ENCODE data around the gene MTERF2.
A peak's percentile ranks its signal among the peaks of the same experiment; 100 is the strongest.
"Not testable (repeated sequence)": the region's sequence is repeated elsewhere in the genome, so short reads cannot be mapped to it uniquely, and the experiment has no call there.

MTERF2 gene, protein sequence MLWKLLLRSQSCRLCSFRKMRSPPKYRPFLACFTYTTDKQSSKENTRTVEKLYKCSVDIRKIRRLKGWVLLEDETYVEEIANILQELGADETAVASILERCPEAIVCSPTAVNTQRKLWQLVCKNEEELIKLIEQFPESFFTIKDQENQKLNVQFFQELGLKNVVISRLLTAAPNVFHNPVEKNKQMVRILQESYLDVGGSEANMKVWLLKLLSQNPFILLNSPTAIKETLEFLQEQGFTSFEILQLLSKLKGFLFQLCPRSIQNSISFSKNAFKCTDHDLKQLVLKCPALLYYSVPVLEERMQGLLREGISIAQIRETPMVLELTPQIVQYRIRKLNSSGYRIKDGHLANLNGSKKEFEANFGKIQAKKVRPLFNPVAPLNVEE

DNA sequence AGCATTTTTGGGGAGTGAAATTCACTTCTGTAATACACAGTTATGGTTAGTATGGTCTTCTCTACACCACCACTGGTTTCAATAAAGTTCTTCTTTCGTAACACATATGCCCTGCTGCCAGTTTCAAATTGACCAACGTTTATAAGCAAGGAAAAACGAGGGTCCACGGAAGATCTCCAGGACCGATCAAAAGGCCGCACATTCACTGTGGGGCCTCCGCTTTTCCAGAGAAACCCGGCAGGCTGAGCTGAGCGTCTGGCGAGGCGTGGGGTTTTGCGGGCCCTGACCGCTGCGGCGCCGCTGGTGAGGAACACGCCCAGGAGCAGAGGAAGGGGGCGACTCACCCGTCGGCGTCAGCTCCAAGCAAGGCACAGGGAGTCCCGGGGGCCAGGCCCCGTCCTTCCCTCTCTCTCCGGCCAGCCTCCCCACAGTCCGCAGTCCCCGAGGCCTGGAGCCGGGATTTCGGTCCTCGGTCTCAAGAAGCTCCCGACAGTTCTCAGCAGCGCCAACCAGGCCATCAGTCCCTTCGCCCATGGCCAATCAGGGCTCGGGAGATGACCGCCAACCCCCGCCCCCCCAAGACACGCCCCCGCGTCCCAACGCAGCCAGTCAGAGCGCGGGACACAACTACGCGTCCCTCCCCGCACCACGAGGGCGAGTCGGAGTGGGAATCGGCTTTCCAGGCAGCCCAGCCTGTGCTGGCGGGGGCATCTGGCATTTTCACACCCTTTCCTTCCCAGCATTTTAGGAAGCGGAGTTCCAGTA, at the start of gene MTERF2:
TSS of gene MTERF2 (minus strand) at position 522 of the 765 bp plus-strand sequence. CDS start 8,432 bp downstream, outside the sequence.
- peak; percentile 58 for DNase-seq

DNA sequence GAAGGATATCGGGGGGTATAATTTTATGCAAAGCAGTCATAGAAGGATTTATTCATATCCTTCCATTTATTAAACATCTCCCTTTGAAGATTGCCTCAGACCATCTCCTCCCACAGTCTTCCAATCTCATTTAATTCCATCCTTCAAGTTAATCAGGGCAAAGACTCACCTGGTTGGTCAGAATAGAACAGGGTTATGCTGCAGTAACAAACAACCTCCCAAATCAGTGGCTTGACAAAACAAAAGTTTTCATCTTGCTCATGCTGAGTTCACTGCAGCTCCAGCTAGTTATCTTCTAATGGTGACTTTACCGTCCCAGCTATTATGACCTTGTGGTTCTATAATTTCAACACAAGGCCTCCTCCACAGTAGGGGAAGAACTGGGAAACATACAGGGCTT, 48.8 kb upstream of the MTERF2 start:
- no peak for DNase-seq

DNA sequence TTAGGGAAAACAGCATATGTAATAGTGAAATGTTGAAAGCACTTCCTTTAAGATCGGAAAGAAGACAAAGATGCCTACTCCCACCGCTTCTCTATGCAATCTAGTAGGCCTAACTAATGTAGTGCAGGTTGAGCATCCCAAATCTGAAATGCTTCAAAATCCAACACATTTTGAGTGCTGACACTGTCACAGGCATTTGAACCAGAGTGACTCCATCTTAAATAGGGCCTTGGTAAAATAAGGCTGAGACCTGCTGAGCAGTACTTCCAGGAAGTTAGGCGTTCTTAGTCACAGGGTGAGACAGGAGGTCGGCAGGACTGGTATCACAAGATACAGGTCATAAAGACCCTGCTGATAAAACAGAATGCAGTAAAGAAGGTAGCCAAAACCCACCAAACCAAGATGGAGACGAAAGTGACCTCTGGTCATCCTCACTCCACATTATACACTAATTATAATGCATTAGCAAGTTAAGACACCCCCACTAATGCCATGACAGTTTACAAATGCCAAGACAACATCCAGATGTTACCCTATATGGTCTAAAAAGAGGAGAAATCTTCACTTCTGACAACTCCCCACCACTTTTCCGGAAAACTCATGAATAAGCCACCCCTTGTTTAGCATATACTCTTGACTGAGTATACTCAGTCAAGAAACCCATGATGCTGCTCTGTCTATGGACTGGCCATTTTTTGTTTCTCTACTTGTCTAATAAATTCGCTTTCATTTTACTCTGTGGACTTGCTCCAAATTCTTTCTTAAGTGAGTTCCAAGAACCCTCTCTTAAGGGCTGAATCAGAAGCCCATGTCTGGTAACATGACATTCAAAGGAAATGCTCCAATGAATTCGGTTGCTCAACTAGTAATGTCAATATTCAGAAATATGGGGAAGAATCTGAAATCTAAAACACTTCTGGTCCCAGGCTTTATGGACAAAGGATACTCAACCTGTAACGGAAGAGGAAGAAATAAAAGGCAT, 47.1 kb upstream of the MTERF2 start:
- no peak for DNase-seq

DNA sequence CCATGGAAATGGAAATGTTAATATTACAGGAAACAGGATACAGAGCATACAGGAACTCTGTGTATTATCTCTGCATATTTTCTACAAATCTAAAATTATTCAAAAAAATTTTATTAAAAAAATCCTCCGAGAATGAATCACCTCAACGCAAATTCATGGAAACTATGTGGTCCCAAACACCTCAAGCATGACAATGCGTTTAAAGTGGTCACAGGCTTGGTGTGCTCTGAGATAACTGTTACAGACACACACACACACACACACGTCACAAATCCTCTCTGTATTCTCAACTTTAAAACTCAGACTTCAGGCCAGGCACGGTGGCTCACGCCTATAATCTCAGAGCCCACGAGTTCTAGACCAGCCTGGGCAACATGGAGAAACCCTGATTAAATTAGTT, 45.3 kb upstream of the MTERF2 start:
- DNase-seq: no peak

DNA sequence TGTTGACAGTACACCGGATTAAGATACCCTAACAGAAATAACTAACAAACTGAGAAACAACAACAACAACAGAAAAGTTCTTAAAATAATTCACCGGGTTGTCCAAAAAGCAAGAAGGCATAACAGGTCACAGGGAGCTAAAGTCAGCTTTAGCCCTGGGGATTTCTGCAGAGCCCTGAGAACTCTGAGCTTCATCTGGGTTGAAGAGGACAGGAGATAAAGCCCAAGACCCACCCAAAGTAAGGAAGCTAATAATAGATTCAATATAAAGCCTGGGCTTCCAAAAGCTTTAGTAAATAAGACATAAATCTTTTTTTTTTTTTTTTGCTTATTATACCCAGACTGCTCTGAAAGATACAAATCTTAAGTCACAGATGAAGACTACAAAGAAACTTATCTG, 44.1 kb upstream of the MTERF2 start:
- no peak for DNase-seq

DNA sequence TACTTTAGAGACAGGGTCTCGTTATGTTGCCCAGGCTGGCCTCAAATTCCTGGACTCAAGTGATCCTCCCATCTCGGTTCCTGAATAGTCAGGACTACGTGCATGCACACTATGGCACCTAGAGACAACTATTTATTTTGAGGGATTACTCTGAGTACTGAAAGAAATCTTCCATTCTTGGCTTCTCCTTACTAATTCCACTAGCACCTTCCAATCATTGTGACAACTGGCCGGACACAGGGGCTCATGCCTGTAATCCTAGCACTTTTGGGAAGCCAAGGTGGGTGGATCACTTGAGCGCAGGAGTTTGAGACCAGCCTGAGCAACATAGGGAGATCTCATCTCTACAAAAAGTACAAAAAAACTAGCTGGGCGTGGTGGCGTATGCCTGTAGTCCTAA, 42.1 kb upstream of the MTERF2 start:
- DNase-seq: no peak

DNA sequence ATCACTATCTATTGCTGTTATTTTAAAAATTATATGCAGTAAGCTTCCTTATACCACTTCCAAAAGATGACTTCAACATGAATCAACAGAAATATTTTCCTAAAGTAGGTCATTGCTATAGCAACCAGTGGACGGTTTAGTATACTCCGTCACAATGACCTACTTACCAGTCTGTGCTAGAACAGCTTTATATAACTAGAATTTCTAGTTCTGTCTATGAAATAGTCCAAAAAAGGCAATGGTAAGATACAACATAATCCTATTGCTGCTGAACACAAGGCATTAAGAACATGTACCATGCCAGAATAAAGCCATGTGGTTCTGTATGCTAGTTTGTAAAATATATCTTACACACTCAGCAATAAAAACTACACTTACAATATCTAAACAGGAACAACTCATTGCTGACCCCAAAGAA, 40.7 kb upstream of the MTERF2 start:
- DNase-seq: no peak

DNA sequence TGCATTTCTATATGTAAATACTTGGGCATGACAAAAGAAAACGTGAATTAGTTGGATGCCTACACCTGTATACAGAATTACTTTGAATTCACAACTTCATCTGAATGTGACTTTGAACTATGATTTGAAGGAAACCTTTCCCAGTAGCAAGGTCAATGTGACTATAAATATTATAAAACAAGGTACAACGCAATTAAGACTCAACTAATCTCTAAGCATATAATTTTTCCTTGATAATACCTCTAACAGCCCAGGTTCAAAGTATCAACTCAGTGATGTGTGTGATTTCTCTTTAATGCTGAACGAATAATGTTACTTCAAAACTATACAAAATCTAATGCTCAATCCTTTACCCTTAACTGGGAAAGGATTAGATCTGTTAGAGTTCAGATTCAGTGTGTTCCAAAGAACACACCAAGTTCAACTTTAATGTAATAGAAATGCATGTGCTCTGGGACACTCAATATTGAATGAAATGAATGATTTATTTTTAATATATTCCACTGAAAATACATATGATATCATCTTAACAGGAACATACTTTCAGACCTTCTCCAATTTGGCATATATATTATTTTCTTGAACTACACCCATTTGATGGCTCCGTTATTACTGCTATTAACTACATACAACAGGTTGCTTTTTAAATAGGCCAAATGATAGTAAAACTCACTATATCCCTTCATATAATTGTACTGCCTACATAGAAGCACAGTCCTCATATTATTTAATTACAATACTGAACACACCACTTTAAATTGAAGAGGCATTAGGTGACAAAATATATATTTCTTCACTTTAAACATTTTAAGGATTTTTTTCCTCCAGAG, 40.1 kb upstream of the MTERF2 start:
- DNase-seq: no peak

DNA sequence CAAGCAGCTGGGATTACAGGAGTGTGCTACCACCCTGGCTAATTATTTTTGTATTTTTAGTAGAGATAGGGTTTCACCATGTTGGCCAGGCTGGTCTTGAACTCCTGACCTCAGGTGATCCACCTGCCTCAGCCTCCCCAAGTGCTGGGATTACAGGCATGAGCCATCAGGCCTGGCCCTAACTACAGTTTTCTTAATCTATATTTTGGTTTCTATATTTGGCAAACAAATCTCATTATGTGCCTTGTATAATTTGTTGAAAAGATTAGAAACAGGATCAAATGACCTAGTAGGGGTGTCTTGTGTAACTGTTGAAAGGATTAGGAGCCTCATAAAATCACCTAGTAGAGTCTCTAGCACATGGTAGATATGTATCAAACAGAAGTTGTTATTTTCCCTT, 39.4 kb upstream of the MTERF2 start:
- DNase-seq: not testable (repeated sequence)

DNA sequence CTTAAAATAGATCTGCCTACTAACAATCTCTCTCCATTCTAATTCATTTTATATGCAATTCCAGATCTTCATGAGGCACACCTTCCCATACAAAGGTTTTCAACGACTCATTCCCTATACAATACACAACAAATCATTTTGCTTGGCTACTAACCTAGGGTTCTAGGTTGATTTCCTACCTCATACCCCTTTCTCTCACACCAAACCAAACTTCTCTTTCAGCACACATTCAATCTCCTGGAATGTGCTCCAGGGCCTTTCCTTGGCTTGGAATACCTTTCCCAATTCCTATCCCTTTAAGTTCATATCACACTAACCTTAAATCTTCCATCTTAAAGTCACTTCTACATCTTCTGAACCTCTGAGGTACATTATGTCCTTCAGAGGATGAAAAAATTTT, 38.7 kb upstream of the MTERF2 start:
- DNase-seq: no peak

DNA sequence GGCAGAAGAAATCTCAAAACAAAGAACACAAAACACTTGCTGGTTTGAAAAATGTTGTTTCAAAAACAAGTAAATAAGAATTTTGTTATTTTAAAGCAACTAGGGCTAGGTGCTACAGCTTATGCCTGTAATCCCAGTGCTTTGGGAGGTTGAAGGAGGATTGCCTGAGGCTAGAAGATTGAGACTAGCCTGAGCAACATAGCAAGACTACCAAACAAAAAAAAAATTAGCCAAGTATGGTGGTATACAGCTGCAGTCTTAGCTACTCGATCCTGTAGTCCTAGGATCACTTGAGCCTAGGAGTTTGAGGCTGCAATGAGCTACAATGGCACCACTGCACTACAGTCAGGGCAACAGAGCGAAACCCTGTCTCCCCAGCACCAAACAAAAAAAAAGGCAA, 32.6 kb upstream of the MTERF2 start:
- DNase-seq: no peak

DNA sequence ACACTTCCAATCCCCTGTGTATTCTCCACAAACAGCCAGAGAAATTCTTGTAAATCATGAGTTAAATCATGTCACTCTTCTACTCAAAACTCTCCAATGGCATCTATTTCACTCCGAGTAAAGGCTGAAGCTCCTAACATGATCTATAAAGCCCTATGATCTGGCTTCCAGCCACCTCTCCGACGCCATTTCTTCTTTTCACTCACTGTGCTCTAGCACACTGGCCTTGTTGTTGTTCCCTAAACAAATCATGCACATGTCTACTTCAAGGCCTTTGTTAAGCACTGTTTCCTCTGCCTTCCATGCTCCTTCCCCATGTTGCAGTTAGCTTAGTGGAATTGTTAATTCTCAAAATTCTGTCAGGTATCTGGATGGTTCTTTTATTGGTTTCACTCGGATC, 30.1 kb upstream of the MTERF2 start:
- no peak for DNase-seq

DNA sequence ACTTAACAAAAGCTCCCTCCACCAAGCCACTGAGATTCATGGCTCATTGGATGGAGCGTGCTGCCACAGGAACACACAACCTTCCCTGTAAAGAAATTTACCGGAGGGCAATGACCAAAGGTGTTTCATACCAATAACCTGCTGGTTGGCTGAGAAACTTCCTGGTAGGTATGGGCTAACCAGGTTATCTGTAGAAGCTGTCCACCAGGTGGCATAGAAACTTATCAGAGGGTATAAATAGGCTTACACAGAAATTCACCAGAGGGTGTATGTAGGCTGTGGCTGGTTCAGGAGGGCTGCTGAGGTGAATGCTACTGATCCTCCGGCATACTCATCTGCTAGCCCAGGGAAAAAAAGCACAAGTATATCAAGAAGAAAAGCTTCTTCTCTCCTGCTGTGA, 27.1 kb upstream of the MTERF2 start:
- DNase-seq: no peak

DNA sequence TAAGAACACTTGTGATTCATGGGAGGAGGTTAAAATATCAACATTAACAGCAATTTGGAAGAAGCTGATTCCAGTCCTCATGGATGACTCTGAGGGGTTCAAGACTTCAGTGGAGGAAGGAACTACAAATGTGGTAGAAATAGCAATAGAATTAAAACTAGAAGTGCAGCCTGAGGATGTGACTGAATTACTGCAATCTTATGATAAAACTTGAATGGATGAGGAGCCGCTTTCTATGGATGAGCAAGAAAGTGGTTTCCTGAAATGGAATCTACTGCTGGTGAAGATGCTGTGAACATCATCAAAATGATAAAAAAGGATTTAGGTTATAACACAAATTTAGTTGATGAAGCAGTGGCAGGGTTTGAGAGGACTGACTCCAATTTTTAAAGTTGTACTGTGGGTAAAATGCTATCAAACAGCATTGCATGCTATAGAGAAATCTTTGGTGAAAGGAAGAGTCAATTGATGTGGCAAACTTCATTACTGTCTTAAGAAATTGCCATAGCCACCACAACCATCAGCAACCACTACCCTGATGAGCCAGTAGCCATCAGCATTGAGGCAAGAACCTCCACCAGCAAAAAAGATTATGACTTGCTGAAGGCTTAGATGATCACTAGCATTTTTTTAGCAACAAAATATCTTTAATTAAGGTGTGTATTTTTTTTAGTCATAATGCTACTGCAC, 25.9 kb upstream of the MTERF2 start:
- no peak for DNase-seq

DNA sequence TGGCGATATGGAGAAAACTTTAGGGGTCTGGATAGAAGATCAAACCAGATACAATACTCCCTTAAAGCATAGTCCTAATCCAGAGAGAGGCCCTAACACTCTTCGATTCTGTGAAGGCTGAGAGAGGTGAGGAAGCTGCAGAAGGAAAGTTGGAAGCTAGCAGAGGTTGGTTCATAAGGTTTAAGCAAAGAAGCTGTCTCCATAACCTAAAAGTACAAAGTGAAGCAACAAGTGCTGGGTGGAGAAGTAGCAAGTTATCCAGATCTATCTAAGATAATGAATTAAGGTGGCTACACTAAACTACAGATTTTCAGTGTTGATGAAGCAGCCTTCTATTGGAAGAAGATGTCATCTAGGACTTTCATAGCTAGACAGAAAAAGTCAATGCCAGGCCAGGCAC, 24.6 kb upstream of the MTERF2 start:
- DNase-seq: no peak

DNA sequence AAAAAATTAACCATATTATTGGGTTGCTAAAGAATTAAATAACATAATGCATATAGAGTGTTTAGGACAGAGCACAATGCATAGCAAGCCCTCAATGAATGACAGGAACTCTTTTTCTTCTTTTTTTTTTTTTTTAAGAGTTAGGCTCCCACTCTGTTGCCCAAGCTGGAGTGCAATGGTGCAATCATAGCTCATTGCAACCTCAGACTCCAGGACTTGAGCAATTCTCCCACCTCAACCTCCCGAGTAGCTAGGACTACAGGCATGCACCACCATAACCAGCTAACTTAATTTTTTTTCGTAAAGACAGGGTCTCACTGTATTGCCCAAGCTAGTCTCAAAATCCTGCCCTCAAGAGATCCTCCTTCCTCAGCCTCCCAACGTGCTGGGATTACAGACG, 20.5 kb upstream of the MTERF2 start:
- no peak for DNase-seq

DNA sequence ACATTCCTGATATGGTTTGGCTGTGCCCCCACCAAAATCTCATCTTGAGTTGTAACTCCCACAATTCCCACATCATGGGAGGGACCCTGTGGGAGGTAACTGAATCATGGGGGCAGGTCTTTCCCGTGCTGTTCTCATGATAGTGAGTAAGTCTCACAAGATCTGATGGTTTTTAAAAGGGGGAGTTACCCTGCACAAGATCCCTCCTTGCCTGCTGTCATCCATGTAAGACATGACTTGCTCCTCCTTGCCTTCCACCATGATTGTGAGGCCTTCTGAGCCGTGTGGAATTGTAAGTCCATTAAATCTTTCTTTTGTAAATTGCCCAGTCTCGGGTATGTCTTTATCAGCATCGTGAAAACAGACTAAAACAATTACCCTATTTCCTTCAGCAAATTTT, 15.7 kb upstream of the MTERF2 start:
- DNase-seq: not testable (repeated sequence)

DNA sequence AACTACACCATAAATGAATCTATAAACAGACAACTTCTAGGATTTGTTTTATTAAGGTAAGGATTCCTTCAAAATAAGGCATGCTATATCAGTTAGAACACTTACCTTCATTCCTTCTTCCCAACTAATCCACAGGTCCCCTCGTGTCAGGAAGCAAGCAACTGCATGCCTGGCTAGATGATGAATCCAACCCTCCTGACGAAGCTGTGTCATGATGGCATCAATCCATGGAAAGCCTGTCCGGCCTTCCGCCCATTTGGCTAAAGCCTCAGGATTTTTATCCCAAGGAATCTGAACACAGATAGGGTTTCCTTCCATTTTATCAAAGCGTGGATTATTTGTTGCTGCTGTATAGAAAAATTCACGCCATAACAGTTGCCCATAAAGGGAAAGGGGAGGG, 12.5 kb upstream of the MTERF2 start:
- no peak for DNase-seq

DNA sequence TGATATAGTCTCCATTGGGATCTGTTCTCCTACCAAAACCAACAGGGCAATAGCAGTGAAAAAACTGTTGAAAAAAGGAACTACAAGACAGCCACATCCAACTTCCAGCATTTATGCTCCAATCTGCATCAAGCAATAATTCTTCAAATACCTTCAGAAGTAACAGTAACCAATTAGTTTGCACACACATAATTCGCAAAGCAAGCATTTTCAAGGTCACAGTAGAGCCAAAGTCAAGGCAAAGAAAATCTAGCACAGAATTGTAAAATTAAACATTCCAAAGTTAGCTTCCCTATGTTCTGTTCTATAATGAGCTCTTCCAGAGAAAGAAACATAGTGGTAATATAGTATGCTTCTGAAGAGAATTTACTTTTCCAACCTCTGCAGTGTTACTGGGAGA, 11.0 kb upstream of the MTERF2 start:
- no peak for DNase-seq

DNA sequence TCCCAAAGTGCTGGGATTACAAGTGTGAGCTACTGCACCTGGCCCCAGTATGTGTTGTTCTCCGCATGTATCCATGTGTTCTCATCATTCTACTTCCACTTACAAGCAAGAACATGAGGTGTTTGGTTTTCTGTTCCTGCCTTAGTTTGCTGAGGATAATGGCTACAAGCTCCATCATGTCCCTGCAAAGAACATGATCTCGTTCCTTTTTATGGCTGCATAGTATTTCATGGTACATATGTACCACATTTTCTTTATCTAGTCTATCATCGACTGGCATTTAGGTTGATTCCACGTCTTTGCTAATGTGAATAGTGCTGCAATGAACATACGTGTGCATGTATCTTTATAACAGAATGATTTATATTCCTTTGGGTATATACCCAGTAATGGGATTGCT, 9.2 kb upstream of the MTERF2 start:
- not testable (repeated sequence) for DNase-seq

DNA sequence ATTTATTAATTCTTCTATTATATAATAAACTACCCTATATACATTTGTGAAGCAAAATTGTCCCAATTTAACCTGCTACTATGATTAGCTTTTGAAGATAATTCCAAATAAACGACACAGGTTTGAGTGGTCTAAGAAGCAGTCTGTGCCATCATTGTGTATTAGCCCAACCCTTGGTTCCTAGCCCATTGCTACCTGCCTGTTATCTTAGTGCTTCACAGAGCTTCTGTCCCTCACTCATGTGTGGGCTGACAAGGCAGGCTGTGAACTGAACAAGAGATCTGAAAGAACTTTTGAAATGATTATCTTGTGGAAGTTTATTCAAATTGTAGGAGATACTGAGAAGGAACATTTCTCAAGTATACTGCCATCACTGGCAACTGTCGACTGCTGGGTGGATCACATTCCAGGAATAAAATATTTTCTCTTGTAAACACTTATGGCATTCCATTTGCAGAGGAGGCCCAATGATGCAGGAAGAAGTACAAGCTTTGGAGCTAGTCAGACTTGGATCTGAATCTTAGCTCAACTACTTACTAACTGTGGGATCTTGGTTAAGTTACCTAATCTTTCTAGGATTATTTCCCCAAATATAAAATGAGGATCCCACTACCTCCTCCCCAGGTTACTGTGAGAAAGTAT, 7.8 kb upstream of the MTERF2 start:
- DNase-seq: no peak

All from GOT3 (cell line).